ENCODE data around the gene FSTL4. TPM values are rescaled to one million over a fixed set of nuclear protein-coding genes. Genes with fewer than 3 reads are reported as not detected.

Gene FSTL4
- total RNA-seq (2016; rRNA removed; fragmentation: Illumina TruSeq; extraction: Trizol) (1.9 and 2.1 TPM in 2 replicates), polyA plus RNA-seq (2011; rRNA removed) (3.0 and 3.9 TPM in 2 replicates), polyA minus RNA-seq (2011; rRNA and poly(A)+ RNA removed; ENCODE audit: low replicate concordance) (6.4 TPM in 1 of 2 replicates, not detected in the other), Bru-seq, nascent RNA (percentile 20 among the genes with signal in this experiment), BruChase-seq, experiment 1, labeled RNA remaining after a 6-hour chase (percentile 14 among the genes with signal in this experiment), BruChase-seq, experiment 2, labeled RNA remaining after a 2-hour chase (percentile 18 among the genes with signal in this experiment)
- total RNA-seq (2016; cell fraction: cytosol; rRNA removed; fragmentation: Illumina TruSeq; extraction: Trizol; ENCODE audit: low read depth): 0.20 and 0.26 TPM in 2 replicates
- 1.7 and 2.0 TPM in 2 replicates for total RNA-seq (2016; cell fraction: insoluble cytoplasmic fraction; rRNA removed; fragmentation: Illumina TruSeq; extraction: Trizol)
- total RNA-seq (2016; cell fraction: membrane; rRNA removed; fragmentation: Illumina TruSeq; extraction: Trizol): 0.99 and 1.1 TPM in 2 replicates
- 2.1 and 3.3 TPM in 2 replicates for total RNA-seq (2016; cell fraction: nucleus; rRNA removed; fragmentation: Illumina TruSeq; extraction: Trizol)
- polyA plus RNA-seq (2011; cell fraction: cytosol; rRNA removed): 3.7 and 4.4 TPM in 2 replicates
- polyA plus RNA-seq (2011; cell fraction: nucleus; rRNA removed): 6.0 and 8.6 TPM in 2 replicates
- polyA plus RNA-seq (2012): 4.4 and 7.1 TPM in 2 replicates
- polyA plus RNA-seq (2016; cell fraction: cytosol; fragmentation: Illumina TruSeq; extraction: Trizol; ENCODE audit: low read depth): 0.21 and 0.40 TPM in 2 replicates
- 1.4 and 2.4 TPM in 2 replicates for polyA plus RNA-seq (2016; cell fraction: insoluble cytoplasmic fraction; fragmentation: Illumina TruSeq; extraction: Trizol; ENCODE audit: low read depth)
- 0.76 and 0.80 TPM in 2 replicates for polyA plus RNA-seq (2016; cell fraction: membrane; fragmentation: Illumina TruSeq; extraction: Trizol; ENCODE audit: low read depth)
- 2.7 and 2.8 TPM in 2 replicates for polyA plus RNA-seq (2016; cell fraction: nucleus; fragmentation: Illumina TruSeq; extraction: Trizol; ENCODE audit: insufficient read depth, low read depth)
- 2.1 and 2.5 TPM in 2 replicates for polyA minus RNA-seq (2011; cell fraction: cytosol; rRNA and poly(A)+ RNA removed)
- 4.4 and 5.8 TPM in 2 replicates for polyA minus RNA-seq (2011; cell fraction: nucleus; rRNA and poly(A)+ RNA removed)
- long read RNA-seq, experiment 1, partial matches to known transcripts: 0 of 1 reads
- long read RNA-seq, experiment 1, other reads (novel, unspliced or antisense): 1 of 1 reads
- long read RNA-seq, experiment 2, partial matches to known transcripts: 0 of 2 reads
- long read RNA-seq, experiment 2, other reads (novel, unspliced or antisense): 2 of 2 reads

DNA sequence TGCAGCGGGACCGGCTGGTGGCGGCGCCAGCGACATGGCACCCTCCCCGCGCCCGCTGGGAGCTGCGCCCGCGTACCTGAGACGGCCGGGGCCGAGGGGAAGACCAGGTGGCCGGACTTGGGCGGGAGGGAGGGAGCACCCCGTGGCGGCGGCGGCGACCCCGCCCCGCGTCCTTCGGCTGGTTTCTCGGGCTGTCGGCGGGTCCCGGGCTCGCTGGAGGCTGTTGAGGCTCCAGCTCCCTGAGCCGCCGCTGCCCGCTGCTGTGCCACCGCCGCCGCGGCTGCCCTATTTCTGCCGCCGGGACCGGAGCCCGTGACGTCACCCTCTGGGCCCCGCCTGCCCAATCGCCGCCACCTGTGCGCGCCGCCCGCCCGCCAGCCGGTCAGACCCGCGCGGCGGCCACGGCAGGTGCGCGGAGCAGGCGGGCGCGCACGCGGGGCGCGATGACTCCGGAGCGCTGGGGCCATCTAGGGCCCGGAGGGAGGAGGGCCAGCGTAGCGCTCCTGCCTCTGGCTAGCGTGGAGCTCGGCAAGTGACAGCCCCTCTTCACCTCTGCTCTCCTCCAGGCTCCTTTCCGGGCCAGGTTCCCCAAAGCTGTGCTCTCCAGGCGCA is at the start of gene FSTL4:
TSS of gene FSTL4 (minus strand) at position 293 of the 612 bp plus-strand sequence.
- H3K27me3 ChIP-seq (ENCODE audit: control insufficient read depth in 1 of 2, insufficient read depth in 2 of 2, low read length in 2 of 2): peaks cover 2 to 35% of the 10 kb centered on the region in 2 experiments; a peak in 4 of 5 replicates
- H3K79me2 ChIP-seq (ENCODE audit: insufficient read depth, low read length): no peaks in the 10 kb centered on the region
- POLR2A ChIA-PET: no interaction called here
- in situ Hi-C loops (cut with HindIII; ENCODE audit: extremely low pct_ligation_motif_present, low pct_unique_long_range_greater_than_20kb): no loop called here
- intact Hi-C loops (cut with micrococcal nuclease; ENCODE audit: unreplicated experiment): no loop called here
- H3K4me1 ChIP-seq (ENCODE audit: insufficient read depth, low read length): no peaks in the 10 kb centered on the region
- no peaks in the 10 kb centered on the region for H3K9me3 ChIP-seq (ENCODE audit: low read length)
- no peak within 1 kb of the TSS for H3K9ac ChIP-seq (ENCODE audit: insufficient read depth, low read depth, low read length)
- H4K20me1 ChIP-seq (ENCODE audit: insufficient read depth, low read length): peaks cover 4% of the 10 kb centered on the region; the same call in 1 of the 2 replicates
- H3K27ac ChIP-seq (ENCODE audit: extremely low read length, insufficient read depth, low read length): no peak within 1 kb of the TSS
- no peak within 1 kb of the TSS for H2AFZ ChIP-seq (ENCODE audit: low read length)
- no peak for FAIRE-seq
- no peak for TF ChIP-seq YEATS2 (CRISPR knock-in tag; IDR thresholded peaks at IDR 0.05; ENCODE audit: borderline replicate concordance)
- TF ChIP-seq CREB1 (IDR thresholded peaks at IDR 0.05): peak; percentile 86; the same call in 1 of the 2 replicates
- TF ChIP-seq CREB1 (CRISPR knock-in tag; IDR thresholded peaks at IDR 0.05): no peak
- WGBS (ENCODE audit: low lambda C conversion rate): no CpG with 5 or more reads among the region's 74 CpGs
- peak within 1 kb of the TSS; percentile 72 for H3K4me2 ChIP-seq (ENCODE audit: low read depth, low read length)
- CTCF ChIA-PET (ENCODE audit: low intra/inter-chr PET ratio, low total read pairs): no interaction called here
- H3K4me3 ChIP-seq (replicated peaks in 1 of 3; ENCODE audit: insufficient read depth in 1 of 3, low read depth in 2 of 3, low read length in 3 of 3): peak within 1 kb of the TSS in 1 of 3 experiments; percentile 56; a peak in 1 of 6 replicates
- peak; percentile 29 for ATAC-seq
- BruUV-seq (replicated peaks): no TSS peak
- no peak for DNase-seq (ENCODE audit: low spot score)
- H3K36me3 ChIP-seq (replicated peaks in 1 of 2; ENCODE audit: control insufficient read depth in 1 of 2, insufficient read depth in 2 of 2, low read length in 2 of 2): no peaks in the 10 kb centered on the region

All from HepG2 (cell line).